Astrocyte of the spinal cord (primary cell): Measurements from ENCODE around the gene MPND.

Experiments
- DNase-seq: peaks from one replicate; pipeline ENCODE4 v3.0.0; 2011; ENCODE audit warnings: low read depth, low spot score
- H3K4me3 ChIP-seq: 2 replicates; pipeline ENCODE4 v1.5.1; 2011; ENCODE audit warnings: low read depth, mild to moderate bottlenecking, low read length, moderate library complexity
- in situ Hi-C: cut with HindIII; loops from 2 replicates; pipeline ENCODE4 v1.10.0; 2017; ENCODE audit warnings: low sequenced_read_pairs
- TF ChIP-seq, protein P1 (sequence below): IDR thresholded peaks from 2 replicates; pipeline ENCODE4 v1.5.1; 2012; ENCODE audit warnings: low read depth, mild to moderate bottlenecking, low read length, inconsistent platforms

MPND gene

DNA sequence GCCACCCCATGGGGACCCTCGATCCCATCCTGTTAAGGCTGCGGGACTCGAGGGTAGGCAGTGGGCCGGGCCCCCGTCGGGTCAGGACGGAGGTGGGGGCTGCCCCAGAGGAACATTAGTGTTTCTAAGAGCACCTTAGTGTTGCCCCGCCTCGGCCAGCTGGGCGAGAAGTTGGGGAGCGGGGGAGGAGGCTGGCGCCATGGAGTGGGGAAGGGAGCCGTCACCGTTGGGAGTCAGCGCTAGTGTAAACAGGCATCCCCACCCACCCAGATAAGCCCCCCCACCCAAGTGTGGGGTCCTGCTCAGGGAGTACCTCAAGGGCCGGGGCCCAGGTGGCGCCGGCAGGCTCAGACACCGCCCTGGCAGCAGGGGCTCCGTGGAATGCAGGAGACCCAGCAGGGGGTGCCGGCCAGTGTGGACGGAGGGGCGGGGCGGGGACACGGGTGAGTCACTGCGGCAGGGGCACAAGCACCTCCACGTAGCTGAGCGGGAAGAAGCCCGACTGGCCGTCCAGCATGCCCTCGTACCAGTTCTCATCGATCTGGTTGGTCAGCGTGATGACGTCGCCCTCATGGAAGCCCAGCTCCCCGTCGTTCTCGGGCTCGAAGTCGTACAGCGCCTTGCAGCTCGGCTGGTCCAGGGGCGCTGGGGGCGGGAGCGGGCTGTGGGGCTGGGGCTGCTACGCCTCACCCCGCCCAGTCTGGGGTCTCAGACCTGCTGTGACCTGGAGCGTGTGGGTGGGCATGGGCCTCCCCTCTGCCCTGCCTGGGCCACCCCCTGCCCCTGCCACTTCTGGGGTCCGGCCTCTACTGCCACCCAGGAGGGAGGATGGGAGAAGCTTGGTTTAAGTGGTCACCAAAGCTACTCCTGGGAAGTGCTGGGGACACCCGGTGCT lies 18.0 kb downstream of the MPND start:
- in situ Hi-C loops = no loop called here
- TF ChIP-seq, protein P1, sequence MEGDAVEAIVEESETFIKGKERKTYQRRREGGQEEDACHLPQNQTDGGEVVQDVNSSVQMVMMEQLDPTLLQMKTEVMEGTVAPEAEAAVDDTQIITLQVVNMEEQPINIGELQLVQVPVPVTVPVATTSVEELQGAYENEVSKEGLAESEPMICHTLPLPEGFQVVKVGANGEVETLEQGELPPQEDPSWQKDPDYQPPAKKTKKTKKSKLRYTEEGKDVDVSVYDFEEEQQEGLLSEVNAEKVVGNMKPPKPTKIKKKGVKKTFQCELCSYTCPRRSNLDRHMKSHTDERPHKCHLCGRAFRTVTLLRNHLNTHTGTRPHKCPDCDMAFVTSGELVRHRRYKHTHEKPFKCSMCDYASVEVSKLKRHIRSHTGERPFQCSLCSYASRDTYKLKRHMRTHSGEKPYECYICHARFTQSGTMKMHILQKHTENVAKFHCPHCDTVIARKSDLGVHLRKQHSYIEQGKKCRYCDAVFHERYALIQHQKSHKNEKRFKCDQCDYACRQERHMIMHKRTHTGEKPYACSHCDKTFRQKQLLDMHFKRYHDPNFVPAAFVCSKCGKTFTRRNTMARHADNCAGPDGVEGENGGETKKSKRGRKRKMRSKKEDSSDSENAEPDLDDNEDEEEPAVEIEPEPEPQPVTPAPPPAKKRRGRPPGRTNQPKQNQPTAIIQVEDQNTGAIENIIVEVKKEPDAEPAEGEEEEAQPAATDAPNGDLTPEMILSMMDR = no peak
- H3K4me3 ChIP-seq = no peak overlapping the region
- peak; percentile 28 for DNase-seq

DNA sequence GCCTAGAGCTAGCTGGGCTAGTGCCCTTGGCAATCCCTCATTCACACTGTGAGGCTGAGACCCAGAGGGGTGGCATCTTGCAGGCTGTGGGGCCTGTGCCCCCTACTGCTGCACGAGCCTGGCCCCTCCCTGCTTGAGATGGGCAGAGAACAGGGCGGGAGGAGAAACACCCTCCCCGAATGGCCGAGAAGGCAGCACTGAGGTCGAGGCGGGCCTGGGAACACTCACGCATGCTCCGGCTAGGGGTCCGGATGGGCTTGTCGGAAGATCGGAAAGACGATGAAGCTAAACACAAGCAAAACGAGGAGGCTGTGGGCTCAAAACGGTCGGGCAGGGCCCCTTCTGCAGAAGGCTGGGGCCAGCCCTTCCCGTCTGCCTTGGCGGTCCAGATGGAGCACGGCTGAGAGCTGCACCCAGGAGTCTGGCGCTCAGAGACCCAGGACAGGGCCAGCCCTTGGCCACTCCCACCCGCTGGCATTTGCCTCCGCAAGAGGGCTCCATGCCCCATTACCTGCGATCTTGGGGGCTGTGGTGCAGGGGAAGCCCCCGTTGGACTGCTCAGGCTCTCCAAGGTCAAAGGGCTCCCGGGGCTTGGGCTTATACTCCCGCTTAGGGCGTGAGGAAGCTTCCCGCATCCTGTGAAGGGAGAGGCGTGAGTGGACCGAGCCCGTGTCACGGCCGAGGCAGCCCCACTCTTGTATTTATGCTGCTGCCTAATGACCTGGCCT lies 18.9 kb downstream of the MPND start:
- TF ChIP-seq, protein P1 = no peak
- H3K4me3 ChIP-seq = no peak overlapping the region
- in situ Hi-C loops = no loop called here
- no peak for DNase-seq

DNA sequence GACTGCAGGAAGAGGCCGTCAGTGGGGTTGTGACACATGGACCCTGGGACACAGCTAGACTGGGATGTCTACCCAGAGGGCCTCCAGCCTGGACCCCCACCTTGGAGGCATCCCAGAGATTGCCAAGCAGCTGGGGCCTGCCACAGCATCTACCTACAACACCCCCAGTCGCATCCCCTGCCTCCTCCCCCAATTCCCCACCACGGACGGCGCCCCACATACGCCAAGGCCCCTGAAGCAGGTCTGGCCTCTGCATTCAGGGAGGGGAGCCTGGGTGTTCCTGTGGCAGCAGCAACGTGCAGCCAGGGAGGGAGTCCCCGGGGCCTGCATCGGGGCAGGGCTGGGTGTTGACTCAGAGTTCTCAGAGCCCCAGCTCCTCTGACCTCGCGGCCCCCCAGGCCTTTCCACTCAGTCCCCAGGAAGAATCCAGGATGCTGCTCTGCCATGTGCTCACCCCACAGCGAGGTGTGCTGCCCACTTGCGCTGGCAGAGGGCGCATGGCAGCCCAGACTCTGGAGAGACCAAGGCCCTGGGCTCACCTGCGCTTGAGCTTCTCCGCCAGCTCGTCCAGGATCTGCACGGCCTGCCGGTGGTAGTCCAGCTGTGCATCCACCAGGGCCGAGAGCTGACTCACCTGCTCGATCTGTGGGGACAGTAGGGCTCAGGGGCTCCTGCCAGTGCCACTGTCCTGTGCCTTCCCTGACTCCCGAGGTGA lies 19.6 kb downstream of the MPND start:
- in situ Hi-C loops = no loop called here
- no peak overlapping the region for H3K4me3 ChIP-seq
- TF ChIP-seq, protein P1 = peak; percentile 44
- DNase-seq = no peak

DNA sequence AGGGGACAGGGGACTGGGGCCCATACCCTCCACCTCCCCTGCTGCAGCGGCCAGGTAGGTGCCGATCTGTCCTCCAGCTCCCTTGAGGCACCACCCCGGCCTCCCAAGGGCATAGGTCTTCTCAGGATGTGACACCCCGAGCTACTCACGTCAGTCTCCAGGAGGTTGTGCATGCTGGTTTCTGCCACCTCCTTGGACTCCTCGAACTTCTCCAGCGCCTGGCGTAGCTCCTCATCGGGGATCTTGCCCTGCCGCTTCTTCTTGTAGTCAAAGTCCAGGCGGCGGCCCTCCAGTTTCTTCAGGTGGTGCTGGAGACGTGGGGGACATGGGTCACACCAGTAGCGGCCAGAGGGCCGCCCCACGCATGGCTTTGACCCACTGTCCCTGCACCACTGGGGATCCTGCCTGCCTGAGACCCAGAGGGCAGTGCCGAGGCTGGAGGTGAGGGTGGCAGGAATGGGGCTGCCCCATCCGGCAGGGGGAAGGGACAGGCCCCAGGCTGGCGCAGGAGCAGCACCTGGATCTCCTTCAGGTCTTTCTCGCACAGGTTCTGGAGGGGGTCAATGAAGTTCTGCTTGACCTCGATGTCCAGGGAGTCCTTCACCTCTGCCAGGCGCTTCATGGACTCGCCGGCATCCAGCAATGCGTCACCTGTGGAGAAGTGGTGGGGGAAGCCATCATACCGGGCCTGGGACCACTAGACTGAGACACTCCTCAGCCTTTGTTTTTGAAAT lies 20.4 kb downstream of the MPND start:
- H3K4me3 ChIP-seq = no peak overlapping the region
- DNase-seq = no peak
- TF ChIP-seq, protein P1 = no peak
- in situ Hi-C loops = no loop called here

DNA sequence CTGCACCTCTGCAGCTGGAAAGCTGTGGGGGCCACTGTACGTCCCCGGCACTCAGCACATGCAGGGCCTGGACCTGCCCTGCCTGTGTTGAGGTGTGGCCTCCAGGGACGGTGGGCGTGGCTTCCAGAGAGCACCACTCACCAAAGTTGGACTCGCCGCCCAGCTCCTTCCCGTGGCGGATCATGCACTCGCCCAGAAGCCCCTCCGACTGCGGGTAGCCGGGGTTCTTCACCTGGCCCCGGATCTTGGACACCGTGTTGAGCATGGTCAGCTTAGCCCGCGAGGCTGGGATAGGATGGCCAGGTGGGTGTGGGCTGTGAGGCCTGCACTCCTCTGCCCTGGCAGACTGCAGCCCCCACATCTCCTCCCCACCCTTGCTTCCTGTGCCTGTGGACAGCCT lies 22.0 kb downstream of the MPND start:
- in situ Hi-C loops = no loop called here
- TF ChIP-seq, protein P1 = no peak
- DNase-seq = no peak
- H3K4me3 ChIP-seq = no peak overlapping the region
